ENCODE data around the gene PJVK. TPM values are rescaled to one million over a fixed set of nuclear protein-coding genes. Genes with fewer than 3 reads are reported as not detected.
"Not testable (repeated sequence)": the region's sequence is repeated elsewhere in the genome, so short reads cannot be mapped to it uniquely, and the experiment has no call there.

PJVK gene
- total and polyA plus RNA-seq, 2 of the 13 experiments (the other 11 are each of a cell fraction or from before 2014, with no cell fraction given) = 1.2 to 2.6 TPM

DNA sequence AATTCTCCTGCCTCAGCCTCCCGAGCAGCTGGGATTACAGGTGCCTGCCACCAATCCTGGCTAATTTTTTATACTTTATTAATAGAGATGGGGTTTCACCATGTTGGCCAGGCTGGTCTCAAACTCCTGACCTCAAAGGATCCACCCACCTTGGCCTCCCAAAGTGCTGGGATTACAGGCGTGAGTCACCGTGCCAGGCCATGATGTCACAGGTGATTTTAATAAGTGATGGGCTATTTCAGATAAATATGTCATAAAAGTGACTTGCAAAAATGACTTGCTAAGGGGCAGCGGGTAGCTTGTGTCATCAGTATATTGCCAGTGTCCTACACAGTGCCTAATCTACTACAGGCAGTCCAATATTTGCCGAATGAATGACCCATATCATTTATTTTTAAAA, 20.1 kb downstream of the PJVK start:
- H3K4me3 ChIP-seq (replicated peaks in 1 of 3; ENCODE audit: insufficient read depth in 1 of 3, low read depth in 2 of 3, low read length in 3 of 3); H3K4me2 ChIP-seq (ENCODE audit: low read depth, low read length); DNase-seq (ENCODE audit: low spot score); H2AFZ ChIP-seq (ENCODE audit: low read length); intact Hi-C loops (cut with micrococcal nuclease; ENCODE audit: unreplicated experiment); H3K27ac ChIP-seq (ENCODE audit: extremely low read length, insufficient read depth, low read length); in situ Hi-C loops (cut with HindIII; ENCODE audit: extremely low pct_ligation_motif_present, low pct_unique_long_range_greater_than_20kb); BruUV-seq (replicated peaks); H3K9me3 ChIP-seq (ENCODE audit: low read length); H3K9ac ChIP-seq (ENCODE audit: insufficient read depth, low read depth, low read length); CTCF ChIA-PET (ENCODE audit: low intra/inter-chr PET ratio, low total read pairs); FAIRE-seq; H3K36me3 ChIP-seq (replicated peaks in 1 of 2; ENCODE audit: control insufficient read depth in 1 of 2, insufficient read depth in 2 of 2, low read length in 2 of 2); ATAC-seq; H3K79me2 ChIP-seq (ENCODE audit: insufficient read depth, low read length); H4K20me1 ChIP-seq (ENCODE audit: insufficient read depth, low read length); H3K27me3 ChIP-seq (ENCODE audit: control insufficient read depth in 1 of 2, insufficient read depth in 2 of 2, low read length in 2 of 2); TF ChIP-seq CREB1, ATF7 (CRISPR knock-in tag; IDR thresholded peaks at IDR 0.05): not testable (repeated sequence)
- H3K4me1 ChIP-seq (ENCODE audit: insufficient read depth, low read length) = peaks cover 26% of the 10 kb centered on the region
- TF ChIP-seq CREB1 (IDR thresholded peaks at IDR 0.05) (peak; percentile 75), ATF7 (IDR thresholded peaks at IDR 0.05) (0 out of 2 replicates have a peak, but pooled peaks have one; percentile 7)
- WGBS (ENCODE audit: low lambda C conversion rate) = 98% methylated on average over 5 of the region's 5 CpGs
- POLR2A ChIA-PET = interaction anchor here (1.7 to 4.2 kb wide), 2 partner anchors 9 to 20 kb away, joined by 7 to 26 read pairs; partner anchors contain the start of genes PJVK, PLEKHA3 and PRKRA

DNA sequence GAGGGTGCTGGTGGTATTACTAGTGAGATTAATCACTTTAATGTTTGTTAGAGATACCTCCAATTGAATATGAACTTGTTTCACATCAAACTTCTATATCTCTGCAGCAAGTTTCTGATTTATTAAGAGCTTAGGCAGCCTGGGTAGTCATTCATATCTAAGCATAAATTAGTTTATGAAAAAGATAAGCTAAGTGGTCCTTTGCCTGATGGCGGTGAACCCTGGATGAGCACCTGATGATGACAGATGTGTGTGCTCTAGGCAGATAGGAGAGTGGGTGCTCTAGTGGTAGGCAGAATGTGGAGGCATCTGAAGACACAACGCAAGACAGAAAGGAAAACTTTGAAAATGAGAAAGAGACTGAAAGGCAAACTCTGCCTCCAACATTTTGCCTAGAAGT, 22.2 kb downstream of the PJVK start:
- WGBS (ENCODE audit: low lambda C conversion rate) = 98% methylated on average over 2 of the region's 2 CpGs
- Histone ChIP-seq H3K79me2 (ENCODE audit: insufficient read depth, low read length) (peaks cover 21% of the 10 kb centered on the region), H3K27me3 (ENCODE audit: control insufficient read depth in 1 of 2, insufficient read depth in 2 of 2, low read length in 2 of 2) (no peaks in the 10 kb centered on the region), H3K4me3 (replicated peaks in 1 of 3; ENCODE audit: insufficient read depth in 1 of 3, low read depth in 2 of 3, low read length in 3 of 3) (no peak overlapping the region), H3K36me3 (replicated peaks in 1 of 2; ENCODE audit: control insufficient read depth in 1 of 2, insufficient read depth in 2 of 2, low read length in 2 of 2) (no peaks in the 10 kb centered on the region), H2AFZ (ENCODE audit: low read length) (no peak overlapping the region), H3K9ac (ENCODE audit: insufficient read depth, low read depth, low read length) (no peak overlapping the region), H3K27ac (ENCODE audit: extremely low read length, insufficient read depth, low read length) (no peak overlapping the region), H3K4me1 (ENCODE audit: insufficient read depth, low read length) (peaks cover 32% of the 10 kb centered on the region), H3K4me2 (ENCODE audit: low read depth, low read length) (no peak overlapping the region), H3K9me3 (ENCODE audit: low read length) (no peaks in the 10 kb centered on the region), H4K20me1 (ENCODE audit: insufficient read depth, low read length) (no peaks in the 10 kb centered on the region)
- intact Hi-C loops (cut with micrococcal nuclease; ENCODE audit: unreplicated experiment) (no loop called here), in situ Hi-C loops (cut with HindIII; ENCODE audit: extremely low pct_ligation_motif_present, low pct_unique_long_range_greater_than_20kb) (no loop called here)
- FAIRE-seq (no peak), DNase-seq (ENCODE audit: low spot score) (no peak), ATAC-seq (no peak)
- TF ChIP-seq MTF2 (CRISPR knock-in tag; IDR thresholded peaks at IDR 0.05; ENCODE audit: borderline replicate concordance) (0 out of 2 replicates have a peak, but pooled peaks have one; percentile 30), SOX13 (IDR thresholded peaks at IDR 0.05) (no peak), SOX13 (CRISPR knock-in tag; conservative IDR thresholded peaks at IDR 0.05 in 1 of 2, IDR thresholded peaks at IDR 0.05 in 1 of 2) (no peak)
- CTCF ChIA-PET (ENCODE audit: low intra/inter-chr PET ratio, low total read pairs) = no interaction called here
- POLR2A ChIA-PET = interaction anchor here (4.2 kb wide), 1 partner anchor 22 kb away, joined by 26 read pairs; the partner anchor contains the start of genes PJVK and PRKRA
- no TSS peak for BruUV-seq (replicated peaks)
